Thoracic aorta (tissue), 2 donors: ENCODE measurements around the gene NDRG2. TPM values are rescaled to one million over a fixed set of nuclear protein-coding genes. Genes with fewer than 3 reads are reported as not detected.

Experiments
- ATAC-seq: fragments of 150-250 bp; one replicate; pipeline ENCODE4 v1.8.0; 2017; ENCODE audit warnings: low read depth; ENCODE audit not compliant: insufficient number of reproducible peaks, low FRiP score
- DNase-seq: peaks from one replicate; pipeline ENCODE4 v3.0.0-alpha.2; 2020; ENCODE audit warnings: low spot score
- H3K27ac ChIP-seq, 2 donors: fragments of 200-600 bp; sonication (generic); 1 replicate in 1 of 2; 2 replicates in 1 of 2; pipeline ENCODE4 v1.5.1; 2016; ENCODE audit warnings: mild to moderate bottlenecking in 2 of 2, moderate library complexity in 2 of 2
- H3K27me3 ChIP-seq: fragments of 200-600 bp; sonication (generic); replicated peaks from 2 replicates; pipeline ENCODE4 v1.6.0; 2016; ENCODE audit warnings: mild to moderate bottlenecking; ENCODE audit not compliant: insufficient read depth
- H3K36me3 ChIP-seq: fragments of 200-600 bp; sonication (generic); one replicate; pipeline ENCODE4 v1.5.1; 2016
- H3K4me1 ChIP-seq, 2 donors: fragments of 200-600 bp; sonication (generic); 1 replicate in 1 of 2; 2 replicates in 1 of 2; pipeline versions ENCODE4 v1.5.1 to v1.6.0; 2016; ENCODE audit warnings: low read depth in 2 of 2, mild to moderate bottlenecking in 1 of 2; ENCODE audit not compliant: control insufficient read depth in 1 of 2
- H3K4me3 ChIP-seq: fragments of 200-600 bp; sonication (generic); 2 replicates; pipeline ENCODE4 v1.5.1; 2016; ENCODE audit warnings: mild to moderate bottlenecking
- H3K9me3 ChIP-seq: fragments of 200-600 bp; sonication (generic); 2 replicates; pipeline ENCODE4 v1.5.1; 2016
- CTCF ChIP-seq: fragments of 200-600 bp; sonication (generic); IDR thresholded peaks from one replicate; pipeline ENCODE4 v1.5.1; 2019; ENCODE audit warnings: antibody characterized with exemption
- total RNA-seq, 2 donors: library from RNA; depleted of rRNA; stranded (reverse); fragments of >200 nt; gene quantifications; one replicate each; pipeline versions ENCODE4 v1.1.0 to v1.2.3, GENCODE V29; 2016

The NDRG2 gene
- total RNA-seq, 2 donors from 2014 or later: 139 TPM

- Histone ChIP-seq H3K9me3 (no peaks in the 10 kb centered on the region), H3K27me3 (no peaks in the 10 kb centered on the region), H3K36me3 (no peaks in the 10 kb centered on the region), H3K4me3 (no peak overlapping the region), H3K4me1 (no peaks in the 10 kb centered on the region), H3K27ac (no peak overlapping the region)
- no peak for TF ChIP-seq CTCF
- DNase-seq: no peak
- ATAC-seq: no peak
Observed at GRCh38 chr14:21054123-21054767, 29.4 kb upstream of the NDRG2 start.

- Histone ChIP-seq H3K27me3 (no peaks in the 10 kb centered on the region), H3K9me3 (no peaks in the 10 kb centered on the region), H3K4me3 (no peak overlapping the region), H3K27ac (no peak overlapping the region), H3K36me3 (no peaks in the 10 kb centered on the region), H3K4me1 (no peaks in the 10 kb centered on the region)
- no peak for ATAC-seq
- TF ChIP-seq CTCF: no peak
- no peak for DNase-seq
Observed at GRCh38 chr14:21053184-21054122, 28.6 kb upstream of the NDRG2 start.

- TF ChIP-seq CTCF: no peak
- DNase-seq: no peak
- Histone ChIP-seq H3K9me3 (no peaks in the 10 kb centered on the region), H3K4me3 (no peak overlapping the region), H3K4me1 (no peaks in the 10 kb centered on the region), H3K36me3 (no peaks in the 10 kb centered on the region), H3K27ac (no peak overlapping the region), H3K27me3 (no peaks in the 10 kb centered on the region)
- ATAC-seq: no peak
Observed at GRCh38 chr14:21050597-21050996, 25.7 kb upstream of the NDRG2 start.

- no peak overlapping the region for H3K4me3 ChIP-seq
- DNase-seq: no peak
- TF ChIP-seq CTCF: no peak
- H3K27ac ChIP-seq: no peak overlapping the region
- no peaks in the 10 kb centered on the region for H3K27me3 ChIP-seq
- H3K36me3 ChIP-seq: no peaks in the 10 kb centered on the region
- H3K4me1 ChIP-seq: no peaks in the 10 kb centered on the region
- no peak for ATAC-seq
- no peaks in the 10 kb centered on the region for H3K9me3 ChIP-seq
Observed at GRCh38 chr14:21049271-21049673, 24.4 kb upstream of the NDRG2 start.

GRCh38 chr14:21048638-21049037 is 23.8 kb upstream of the NDRG2 start:
- no peaks in the 10 kb centered on the region for H3K36me3 ChIP-seq
- no peak for TF ChIP-seq CTCF
- no peak overlapping the region for H3K27ac ChIP-seq
- DNase-seq: no peak
- ATAC-seq: no peak
- no peaks in the 10 kb centered on the region for H3K9me3 ChIP-seq
- no peaks in the 10 kb centered on the region for H3K27me3 ChIP-seq
- no peaks in the 10 kb centered on the region for H3K4me1 ChIP-seq
- H3K4me3 ChIP-seq: no peak overlapping the region
